Heart left ventricle (tissue), 13 donors: ENCODE data around the gene ZDHHC14.

Source experiments
- CTCF ChIP-seq, 12 donors: fragments of 200-600 bp; sonication (generic) in 4 of 12; IDR thresholded peaks; one replicate each; pipeline versions ENCODE4 v1.5.0 to v1.8.0; 2018 to 2022; ENCODE audit warnings: antibody characterized with exemption in 12 of 12, mild to moderate bottlenecking in 5 of 12
- POLR2A ChIP-seq, 2 donors: fragments of 450-650 bp; IDR thresholded peaks; one replicate each; pipeline ENCODE4 v1.6.1; 2017; ENCODE audit warnings: antibody characterized with exemption in 2 of 2, mild to moderate bottlenecking in 2 of 2, moderate library complexity in 2 of 2
- donor health status: ischemic (EF 13 %, LVEDD 7.1; RV severe dilation, severe dysfunction).
- donor health status: DM: no; HTN: yes; CAD: no.
- donor health status: DM: no; HTN: no; CAD: no.
- donor health status: ischemic (EF 25% LVEDD 6.9; RV normal size, moderate dysfunction).
- donor health status: ischemic (EF 25% LVEDD 5.7; RV mildly dilated, moderate dysfunction).
- donor health status: ischemic (EF 35%, LVEDD 5.7; RV mildly dilated, moderate dysfunction).
- donor health status: nonischemic (EF 11% LVEDD 7.7; RV severe dilation, severe dysfunction).
- donor health status: DM: yes; HTN: yes; CAD: no.
- donor health status: PGD.
- donor health status: ischemic (EF 29% LVEDD 5.4; RV normal size, mild dysfunction).
- donor health status: nonischemic (EF 23%, LVEDD 6.1; RV moderate dilation, normal function).

- TF ChIP-seq POLR2A (IDR thresholded peaks at IDR 0.05) (no peak), CTCF (IDR thresholded peaks at IDR 0.05) (no peak)
Measured at GRCh38 chr6:157343732-157344131, 37.3 kb upstream of the ZDHHC14 start.
